Smooth muscle cell (in vitro differentiated cells): ENCODE data around the gene CGB1. TPM values are rescaled to one million over a fixed set of nuclear protein-coding genes. Genes with fewer than 3 reads are reported as not detected.
"Not testable (repeated sequence)": the region's sequence is repeated elsewhere in the genome, so short reads cannot be mapped to it uniquely, and the experiment has no call there.

Source experiments
- DNase-seq: peaks from one replicate; lab custom pipeline; 2025; ENCODE audit not compliant: unreplicated experiment; lab: John Stamatoyannopoulos, UW
- H2AFZ ChIP-seq: fragments of 200-600 bp; sonication (generic); 2 replicates; pipeline ENCODE4 v1.6.0; 2016; ENCODE audit warnings: antibody characterized with exemption, low read depth, mild to moderate bottlenecking
- H3F3A ChIP-seq: fragments of 200-600 bp; sonication (generic); 2 replicates; pipeline ENCODE4 v1.6.0; 2017; ENCODE audit warnings: antibody characterized with exemption, low read depth
- H3K27ac ChIP-seq: fragments of 200-600 bp; sonication (generic); 2 replicates; pipeline ENCODE4 v1.5.1; 2016; ENCODE audit warnings: low read depth, mild to moderate bottlenecking
- H3K27me3 ChIP-seq: fragments of 200-600 bp; sonication (generic); 2 replicates; pipeline ENCODE4 v1.6.1; 2016; ENCODE audit warnings: low read depth, mild to moderate bottlenecking
- H3K36me3 ChIP-seq: fragments of 200-600 bp; sonication (generic); 2 replicates; pipeline ENCODE4 v1.5.1; 2016; ENCODE audit warnings: low read depth
- H3K4me1 ChIP-seq: fragments of 200-600 bp; sonication (generic); 2 replicates; pipeline ENCODE4 v1.5.1; 2016; ENCODE audit warnings: low read depth
- H3K4me2 ChIP-seq: fragments of 200-600 bp; sonication (generic); 2 replicates; pipeline ENCODE4 v1.6.0; 2016; ENCODE audit warnings: mild to moderate bottlenecking
- H3K4me3 ChIP-seq: fragments of 200-600 bp; sonication (generic); 2 replicates; pipeline ENCODE4 v1.5.1; 2016; ENCODE audit warnings: mild to moderate bottlenecking
- H3K79me2 ChIP-seq: fragments of 200-600 bp; sonication (generic); 2 replicates; pipeline ENCODE4 v1.6.0; 2016; ENCODE audit warnings: low read depth, mild to moderate bottlenecking
- H3K9ac ChIP-seq: fragments of 200-600 bp; sonication (generic); 2 replicates; pipeline ENCODE4 v1.6.0; 2016; ENCODE audit warnings: low read depth
- H3K9me3 ChIP-seq: fragments of 200-600 bp; sonication (generic); replicated peaks from 2 replicates; pipeline ENCODE4 v1.5.1; 2016; ENCODE audit warnings: low read depth
- H4K20me1 ChIP-seq: fragments of 200-600 bp; sonication (generic); 2 replicates; pipeline ENCODE4 v1.6.0; 2016; ENCODE audit warnings: low read depth
- CTCF ChIP-seq: fragments of 200-600 bp; sonication (generic); IDR thresholded peaks from 2 replicates; pipeline ENCODE4 v1.5.1; 2017; ENCODE audit warnings: borderline replicate concordance, mild to moderate bottlenecking, antibody characterized with exemption; ENCODE audit not compliant: insufficient read depth, poor library complexity, severe bottlenecking
- WGBS: methylation state at CpG from one replicate; pipeline ENCODE4 v1.1.7; 2016; ENCODE audit warnings: low lambda C conversion rate; 5-methylcytosine and 5-hydroxymethylcytosine counted together
- polyA plus RNA-seq: library from polyadenylated mRNA; unstranded; fragments of >200 nt; fragmentation: Nextera tagmentation; extraction: Ambion mirVana; gene quantifications from 2 replicates; pipeline ENCODE4 v1.2.1, GENCODE V29; 2016
- total RNA-seq: library from RNA; depleted of rRNA; stranded (reverse); fragments of >200 nt; gene quantifications from 2 replicates; pipeline ENCODE4 v1.2.3, GENCODE V29; 2014

The CGB1 gene
- total and polyA plus RNA-seq, 2 experiments from 2014 or later: not detected

- Histone ChIP-seq H3K27ac (no peak overlapping the region), H3K27me3 (no peaks in the 10 kb centered on the region), H2AFZ (no peak overlapping the region), H3K9ac (no peak overlapping the region), H3K4me2 (no peak overlapping the region), H3K79me2 (no peaks in the 10 kb centered on the region), H3K36me3 (no peaks in the 10 kb centered on the region), H3K4me3 (no peak overlapping the region), H3K9me3 (no peaks in the 10 kb centered on the region), H4K20me1 (peaks cover 15% of the 10 kb centered on the region), H3F3A (no peaks in the 10 kb centered on the region), H3K4me1 (peaks cover 3% of the 10 kb centered on the region)
- DNase-seq: no peak
- 84% methylated on average over 10 of the region's 10 CpGs for WGBS
- TF ChIP-seq CTCF: no peak
Observed at GRCh38 chr19:49058562-49058961, 21.9 kb upstream of the CGB1 start.

- H3K4me1 ChIP-seq: peaks cover 3% of the 10 kb centered on the region
- H2AFZ ChIP-seq: peak within 1 kb of the TSS; percentile 58
- H3F3A ChIP-seq: no peaks in the 10 kb centered on the region
- no peak for TF ChIP-seq CTCF
- no peaks in the 10 kb centered on the region for H3K79me2 ChIP-seq
- H3K36me3 ChIP-seq: no peaks in the 10 kb centered on the region
- H3K27ac ChIP-seq: no peak within 1 kb of the TSS
- WGBS: 16% methylated on average over 38 of the region's 38 CpGs
- DNase-seq: peak; percentile 19
- peak within 1 kb of the TSS; percentile 91 for H3K4me2 ChIP-seq
- no peak within 1 kb of the TSS for H3K9ac ChIP-seq
- H3K4me3 ChIP-seq: peak within 1 kb of the TSS; percentile 53
- no peaks in the 10 kb centered on the region for H3K9me3 ChIP-seq
- peaks cover 15% of the 10 kb centered on the region for H4K20me1 ChIP-seq
- no peaks in the 10 kb centered on the region for H3K27me3 ChIP-seq
Observed at GRCh38 chr19:49057636-49058234, 21.0 kb upstream of the CGB1 start, which contains the start of gene CGB7. Gene CGB7, minus strand, starts transcription at chr19:49057749. Its CDS starts 2,374 bp downstream, at chr19:49055375.

GRCh38 chr19:49056902-49057596 lies 20.4 kb upstream of the CGB1 start:
- not testable (repeated sequence) for H3K9ac ChIP-seq, H3K79me2 ChIP-seq
- 39% methylated on average over 19 of the region's 34 CpGs for WGBS

GRCh38 chr19:49056101-49056901 lies 19.6 kb upstream of the CGB1 start:
- H4K20me1 ChIP-seq: peaks cover 15% of the 10 kb centered on the region
- no peak overlapping the region for H3K27ac ChIP-seq
- H3K4me3 ChIP-seq: peak overlapping the region; percentile 53
- WGBS: 2% methylated on average over 60 of the region's 63 CpGs
- peak overlapping the region; percentile 28 for H2AFZ ChIP-seq
- no peaks in the 10 kb centered on the region for H3K27me3 ChIP-seq
- no peaks in the 10 kb centered on the region for H3K9me3 ChIP-seq
- no peaks in the 10 kb centered on the region for H3K79me2 ChIP-seq
- peak overlapping the region; percentile 91 for H3K4me2 ChIP-seq
- H3K36me3 ChIP-seq: no peaks in the 10 kb centered on the region
- no peaks in the 10 kb centered on the region for H3F3A ChIP-seq
- TF ChIP-seq CTCF: peak; percentile 31
- H3K4me1 ChIP-seq: peaks cover 3% of the 10 kb centered on the region
- peak; percentile 25 for DNase-seq
- H3K9ac ChIP-seq: peak overlapping the region; percentile 1

More at GRCh38 chr19:49056902-49057596, 20.4 kb upstream of the CGB1 start:
- not testable (repeated sequence) for H3K27me3 ChIP-seq, H3K4me1 ChIP-seq, H3K27ac ChIP-seq, H3K36me3 ChIP-seq, H3F3A ChIP-seq, DNase-seq, H3K9me3 ChIP-seq
- H3K4me2 ChIP-seq: peak overlapping the region; percentile 91
- peak overlapping the region; percentile 58 for H2AFZ ChIP-seq
- H3K4me3 ChIP-seq: peak overlapping the region; percentile 53
- H4K20me1 ChIP-seq: peaks cover 15% of the 10 kb centered on the region

- not testable (repeated sequence) for H2AFZ ChIP-seq, H3K27me3 ChIP-seq, H3F3A ChIP-seq, H3K4me2 ChIP-seq, H4K20me1 ChIP-seq, H3K9ac ChIP-seq, H3K4me1 ChIP-seq, H3K9me3 ChIP-seq, H3K36me3 ChIP-seq, H3K4me3 ChIP-seq, H3K79me2 ChIP-seq, DNase-seq
- peak overlapping the region; percentile 53 for H3K27ac ChIP-seq
- WGBS: 46% methylated on average over 23 of the region's 24 CpGs
Observed at GRCh38 chr19:49050376-49051033, 13.8 kb upstream of the CGB1 start.
